OCI-LY3 (cell line): Measurements from ENCODE around the gene CA11.
A peak's percentile ranks its signal among the peaks of the same experiment; 100 is the strongest.

ENCODE experiments used
- H2AFZ ChIP-seq: fragments of 200-600, 300-600 bp; shearing (Covaris generic); 2 replicates; pipeline ENCODE4 v1.6.0; 2014; ENCODE audit warnings: antibody characterized with exemption, low read depth, low read length
- H3K27ac ChIP-seq: fragments of 200-600, 300-600 bp; sonication (generic); 2 replicates; pipeline ENCODE4 v1.5.1; 2014; ENCODE audit warnings: mild to moderate bottlenecking, low read length, moderate library complexity, mixed read lengths
- H3K27me3 ChIP-seq: fragments of 200-600, 300-600 bp; sonication (generic); 2 replicates; pipeline ENCODE4 v1.6.1; 2014; ENCODE audit warnings: low read depth, low read length, mixed read lengths
- H3K36me3 ChIP-seq: fragments of 200-600, 300-600 bp; sonication (generic); replicated peaks from 2 replicates; pipeline ENCODE3; 2014; ENCODE audit warnings: low read depth, low read length, mixed read lengths
- H3K4me1 ChIP-seq: fragments of 300-600, 200-600 bp; sonication (generic); 2 replicates; pipeline ENCODE4 v1.6.1; 2014; ENCODE audit warnings: low read length, mixed read lengths
- H3K4me2 ChIP-seq: fragments of 200-600, 300-600 bp; sonication (generic); 2 replicates; pipeline ENCODE4 v1.6.1; 2014; ENCODE audit warnings: low read length, mixed read lengths
- H3K4me3 ChIP-seq: fragments of 300-600, 200-600 bp; sonication (generic); 2 replicates; pipeline ENCODE4 v1.5.1; 2014; ENCODE audit warnings: antibody characterized with exemption, mild to moderate bottlenecking, low read length, moderate library complexity
- H3K79me2 ChIP-seq: fragments of 300-600, 200-600 bp; shearing (Covaris generic); 2 replicates; pipeline ENCODE4 v1.6.1; 2014; ENCODE audit warnings: mild to moderate bottlenecking, low read length, mixed read lengths
- H3K9ac ChIP-seq: fragments of 300-600, 200-600 bp; shearing (Covaris generic); 2 replicates; pipeline ENCODE4 v1.6.0; 2014; ENCODE audit warnings: mild to moderate bottlenecking, low read length, moderate library complexity
- H3K9me3 ChIP-seq: fragments of 200-600, 300-600 bp; shearing (Covaris generic); 2 replicates; pipeline ENCODE4 v1.6.1; 2014; ENCODE audit warnings: low read length, mixed read lengths; ENCODE audit not compliant: insufficient read depth
- H4K20me1 ChIP-seq: fragments of 200-600, 300-600 bp; sonication (generic); 2 replicates; pipeline ENCODE4 v1.6.1; 2016; ENCODE audit warnings: low read length, mixed read lengths; ENCODE audit not compliant: insufficient read depth
- CTCF ChIP-seq: fragments of 200-600, 300-600 bp; sonication (generic); IDR thresholded peaks from 2 replicates; pipeline ENCODE4 v1.5.1; 2014; ENCODE audit warnings: antibody characterized with exemption, low read length, low read depth
- EZH2phosphoT487 ChIP-seq: fragments of 200-600 bp; shearing (Covaris generic); IDR thresholded peaks from 2 replicates; pipeline ENCODE4 v1.6.1; 2018; ENCODE audit warnings: antibody characterized with exemption, mixed run types, low read depth

Gene CA11

GRCh38 chr19:48624791-48625723 lies 20.9 kb downstream of the CA11 start:
- H3K9me3 ChIP-seq: no peaks in the 10 kb centered on the region
- H3K9ac ChIP-seq: peak overlapping the region; percentile 73
- H3K27me3 ChIP-seq: no peaks in the 10 kb centered on the region
- peaks cover 31% of the 10 kb centered on the region for H3K79me2 ChIP-seq
- peak overlapping the region; percentile 84 for H3K4me3 ChIP-seq
- H2AFZ ChIP-seq: no peak overlapping the region
- H3K27ac ChIP-seq: 0 out of 2 replicates have a peak overlapping the region, but pooled peaks have one; percentile 20
- peaks cover 14% of the 10 kb centered on the region for H3K36me3 ChIP-seq
- H3K4me1 ChIP-seq: peaks cover 30% of the 10 kb centered on the region
- H3K4me2 ChIP-seq: peak overlapping the region; percentile 79
- no peak for TF ChIP-seq CTCF
- TF ChIP-seq EZH2phosphoT487: no peak
- H4K20me1 ChIP-seq: no peaks in the 10 kb centered on the region

GRCh38 chr19:48624067-48624594 lies 21.9 kb downstream of the CA11 start:
- no peak for TF ChIP-seq EZH2phosphoT487
- TF ChIP-seq CTCF: no peak
- Histone ChIP-seq H2AFZ (peak overlapping the region; percentile 56), H3K79me2 (peaks cover 37% of the 10 kb centered on the region), H3K4me1 (peaks cover 33% of the 10 kb centered on the region), H4K20me1 (no peaks in the 10 kb centered on the region), H3K9me3 (no peaks in the 10 kb centered on the region), H3K4me2 (peak overlapping the region; percentile 87), H3K9ac (peak overlapping the region; percentile 73), H3K4me3 (peak overlapping the region; percentile 84), H3K36me3 (peaks cover 5% of the 10 kb centered on the region), H3K27ac (peak overlapping the region; percentile 30), H3K27me3 (no peaks in the 10 kb centered on the region)

- no peaks in the 10 kb centered on the region for H3K27me3 ChIP-seq
- peak overlapping the region; percentile 62 for H3K9ac ChIP-seq
- peaks cover 33% of the 10 kb centered on the region for H3K4me1 ChIP-seq
- H3K4me3 ChIP-seq: peak overlapping the region; percentile 84
- H2AFZ ChIP-seq: peak overlapping the region; percentile 56
- H4K20me1 ChIP-seq: peaks cover under 1% of the 10 kb centered on the region; the same call in 1 of the 2 replicates
- peaks cover 41% of the 10 kb centered on the region for H3K79me2 ChIP-seq
- H3K27ac ChIP-seq: peak overlapping the region; percentile 30
- peak overlapping the region; percentile 87 for H3K4me2 ChIP-seq
- H3K36me3 ChIP-seq: peaks cover 6% of the 10 kb centered on the region
- TF ChIP-seq CTCF (no peak), EZH2phosphoT487 (no peak)
- no peaks in the 10 kb centered on the region for H3K9me3 ChIP-seq
Measured at GRCh38 chr19:48623556-48624066, 22.4 kb downstream of the CA11 start.
